ENCODE results near the gene ENOX1.

ENOX1 gene

GRCh38 chr13:43528992-43529391, 257.8 kb downstream of the ENOX1 start:
- DNase-seq, result no peak

GRCh38 chr13:43522788-43523187, 264.0 kb downstream of the ENOX1 start:
- DNase-seq, result no peak

GRCh38 chr13:43520351-43520750, 266.4 kb downstream of the ENOX1 start:
- DNase-seq, result no peak

- DNase-seq, result no peak
Observed at GRCh38 chr13:43518833-43519232, 267.9 kb downstream of the ENOX1 start.

GRCh38 chr13:43516401-43516833, 270.4 kb downstream of the ENOX1 start:
- peak; percentile 81 for DNase-seq

GRCh38 chr13:43515531-43515930, 271.2 kb downstream of the ENOX1 start:
- no peak for DNase-seq

GRCh38 chr13:43514311-43514710, 272.5 kb downstream of the ENOX1 start:
- DNase-seq, result no peak

- DNase-seq, result no peak
Observed at GRCh38 chr13:43512221-43512620, 274.6 kb downstream of the ENOX1 start.

GRCh38 chr13:43510956-43511901, 275.5 kb downstream of the ENOX1 start:
- no peak for DNase-seq

GRCh38 chr13:43495732-43496131, 291.0 kb downstream of the ENOX1 start:
- DNase-seq, result no peak

- DNase-seq, result no peak
Observed at GRCh38 chr13:43494206-43494605, 292.6 kb downstream of the ENOX1 start.

GRCh38 chr13:43493496-43494000, 293.2 kb downstream of the ENOX1 start:
- no peak for DNase-seq

- DNase-seq, result no peak
Observed at GRCh38 chr13:43492745-43493144, 294.0 kb downstream of the ENOX1 start.

GRCh38 chr13:43492311-43492710, 294.5 kb downstream of the ENOX1 start:
- DNase-seq, result no peak

GRCh38 chr13:43489233-43489632, 297.5 kb downstream of the ENOX1 start:
- no peak for DNase-seq

- no peak for DNase-seq
Observed at GRCh38 chr13:43487885-43488284, 298.9 kb downstream of the ENOX1 start.

GRCh38 chr13:43487461-43487860, 299.3 kb downstream of the ENOX1 start:
- DNase-seq, result no peak

GRCh38 chr13:43484432-43485225, 302.1 kb downstream of the ENOX1 start:
- no peak for DNase-seq

- DNase-seq, result no peak
Observed at GRCh38 chr13:43483930-43484329, 302.8 kb downstream of the ENOX1 start.

GRCh38 chr13:43482641-43483040, 304.1 kb downstream of the ENOX1 start:
- DNase-seq, result no peak

GRCh38 chr13:43482026-43482425, 304.7 kb downstream of the ENOX1 start:
- no peak for DNase-seq

- DNase-seq, result no peak
Observed at GRCh38 chr13:43478902-43479301, 307.9 kb downstream of the ENOX1 start.

GRCh38 chr13:43478211-43478610, 308.6 kb downstream of the ENOX1 start:
- DNase-seq, result no peak

- peak; percentile 40 for DNase-seq
Observed at GRCh38 chr13:43475140-43475539, 311.6 kb downstream of the ENOX1 start.

All from NCI-H446 treated with DMSO at 0.1 percent for 48 hours (cell line).